Measurements from ENCODE around the gene SPEM2. TPM values are rescaled to one million over a fixed set of nuclear protein-coding genes. Genes with fewer than 3 reads are reported as not detected.

The SPEM2 gene
- total RNA-seq, result not detected

DNA sequence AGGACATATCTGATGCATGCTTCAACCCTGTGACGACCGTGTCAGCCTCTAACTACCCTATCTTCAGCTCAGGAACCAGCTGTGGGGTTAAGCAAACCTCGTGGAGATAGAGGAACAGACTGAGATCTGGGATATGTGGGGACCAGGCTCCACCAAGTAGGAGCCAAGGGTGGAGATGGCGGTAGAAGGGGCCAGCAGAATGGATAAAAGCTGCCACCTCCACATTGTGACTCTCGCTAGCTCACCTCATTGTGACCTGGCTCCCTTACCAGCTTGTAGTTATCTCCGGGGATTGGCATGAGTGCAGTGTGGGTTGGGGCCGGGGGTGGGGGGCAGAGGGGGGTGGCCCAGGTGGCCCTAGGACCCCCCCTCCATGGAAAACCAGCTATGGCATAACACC lies at the start of gene SPEM2:
SPEM2 (plus strand) TSS at position 301 of the 400 bp plus-strand sequence; CDS start at position 374, 73 bp downstream.
- POLR2A ChIA-PET, result interaction anchor here (0.9 kb wide), 1 partner anchor 16 kb away, joined by 4 read pairs; no protein-coding TSS in a partner anchor
- CTCF ChIA-PET, result no interaction called here
- Mint-ChIP-seq H3K4me1 (no peaks in the 10 kb centered on the region), H3K9me3 (no peaks in the 10 kb centered on the region), H3K27ac (no peak within 1 kb of the TSS), H3K4me3 (no peak within 1 kb of the TSS), H3K27me3 (peaks cover 1% of the 10 kb centered on the region), H3K36me3 (ENCODE audit: low read depth) (no peaks in the 10 kb centered on the region)
- DNase-seq, result no peak

DNA sequence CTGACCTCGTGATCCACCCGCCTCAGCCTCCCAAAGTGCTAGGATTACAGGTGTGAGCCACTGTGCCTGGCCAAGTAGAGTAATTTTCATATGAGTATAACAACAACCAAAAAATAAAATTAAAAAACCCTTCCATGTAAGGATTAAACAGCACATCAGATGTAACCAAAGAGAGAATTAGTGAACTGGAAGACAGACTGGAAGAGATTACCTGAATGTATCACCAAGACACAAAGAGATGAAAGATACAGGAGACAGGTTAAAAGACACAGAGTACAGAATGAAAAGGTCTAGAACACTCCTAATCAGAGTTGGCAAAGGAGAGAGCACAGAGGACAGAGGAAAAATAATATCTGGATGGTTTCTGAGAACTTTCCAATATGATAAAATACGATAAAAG lies 46.3 kb upstream of the SPEM2 start:
- Mint-ChIP-seq H3K36me3 (ENCODE audit: low read depth) (no peaks in the 10 kb centered on the region), H3K4me3 (no peak overlapping the region), H3K4me1 (peaks cover 4% of the 10 kb centered on the region), H3K9me3 (peaks cover 5% of the 10 kb centered on the region), H3K27ac (no peak overlapping the region), H3K27me3 (peaks cover 40% of the 10 kb centered on the region)
- ChIA-PET POLR2A (no interaction called here), CTCF (interaction anchor here (0.7 kb wide), 1 partner anchor 714 kb away, joined by 3 read pairs; no protein-coding TSS in a partner anchor)
- DNase-seq, result no peak

DNA sequence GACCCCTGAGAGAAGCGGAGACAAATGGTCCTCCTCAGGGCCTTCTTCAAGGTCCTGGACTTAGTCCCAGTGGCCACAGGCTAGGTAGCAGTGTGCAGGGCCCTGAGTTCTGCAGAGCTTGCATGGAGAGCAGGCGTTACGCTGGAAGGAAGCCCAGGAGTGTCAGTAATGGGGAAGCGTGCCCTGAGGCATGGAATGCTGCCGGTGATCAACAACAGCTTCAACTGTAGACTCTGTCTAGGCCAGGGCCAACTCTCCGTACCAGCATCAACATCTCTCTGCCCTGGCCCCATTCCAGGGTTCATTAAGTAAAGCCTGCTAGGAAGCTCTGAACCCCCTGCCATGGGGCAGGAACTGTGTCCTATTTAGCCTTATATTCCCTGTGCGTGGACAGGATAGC lies 45.1 kb upstream of the SPEM2 start:
- Mint-ChIP-seq H3K36me3 (ENCODE audit: low read depth) (no peaks in the 10 kb centered on the region), H3K27me3 (peaks cover 40% of the 10 kb centered on the region), H3K4me1 (peaks cover 9% of the 10 kb centered on the region), H3K4me3 (no peak overlapping the region), H3K9me3 (peaks cover 5% of the 10 kb centered on the region), H3K27ac (no peak overlapping the region)
- no peak for DNase-seq
- ChIA-PET POLR2A (interaction anchor here (1.2 kb wide), 1 partner anchor 60 kb away, joined by 5 read pairs; no protein-coding TSS in a partner anchor), CTCF (no interaction called here)

DNA sequence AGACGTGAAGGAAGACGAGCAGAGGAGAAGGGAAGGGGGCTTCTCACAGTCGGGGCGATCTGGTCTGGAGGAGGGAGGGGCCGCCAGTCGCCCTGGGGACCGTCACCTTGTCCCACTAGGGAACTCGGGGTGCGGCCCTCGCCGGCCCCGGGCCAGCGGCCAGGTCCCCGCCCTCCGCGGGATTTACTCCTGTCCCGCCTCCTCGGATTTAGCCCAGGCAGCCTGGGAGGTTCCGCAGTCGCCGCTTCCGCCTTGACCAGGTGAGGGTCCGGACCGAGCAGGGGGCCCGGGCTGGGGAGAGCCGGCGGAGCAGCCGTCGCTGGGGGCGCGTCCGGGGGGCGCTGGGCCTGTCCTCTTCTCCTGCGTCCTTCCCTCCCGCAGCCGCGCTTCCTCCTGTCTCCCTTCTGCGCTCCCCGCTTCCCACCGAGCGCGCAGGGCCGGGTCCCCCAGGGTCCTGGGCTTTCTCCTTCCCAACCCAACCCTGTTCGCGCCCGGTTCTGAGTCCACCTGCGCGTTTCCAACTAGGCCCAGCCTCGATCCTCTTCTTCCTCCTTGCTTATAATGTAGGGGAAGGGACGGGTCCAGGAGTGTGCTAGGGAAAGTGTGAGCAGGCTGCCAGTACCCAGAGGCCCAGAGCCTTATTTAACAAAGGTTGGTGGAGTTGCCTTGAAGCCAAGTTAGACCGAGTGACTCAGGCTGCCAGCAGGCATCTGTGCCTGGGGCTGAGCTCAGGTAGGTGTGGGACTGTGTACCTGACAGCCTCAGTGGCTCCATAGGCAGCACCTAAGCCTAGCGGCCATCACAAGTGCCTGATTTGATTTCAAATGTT lies 44.3 kb upstream of the SPEM2 start, which contains the start of gene TNK1:
TNK1 (plus strand) TSS at position 235 of the 829 bp plus-strand sequence. CDS start 1,838 bp downstream, outside the sequence.
- peaks cover 9% of the 10 kb centered on the region for H3K4me1 Mint-ChIP-seq
- H3K9me3 Mint-ChIP-seq, result peaks cover 5% of the 10 kb centered on the region
- H3K27me3 Mint-ChIP-seq, result peaks cover 40% of the 10 kb centered on the region
- ChIA-PET POLR2A (interaction anchor here (1.2 to 1.8 kb wide), 2 partner anchors 8 to 59 kb away, joined by 5 read pairs; no protein-coding TSS in a partner anchor), CTCF (no interaction called here)
- no peak within 1 kb of the TSS for H3K27ac Mint-ChIP-seq
- no peaks in the 10 kb centered on the region for H3K36me3 Mint-ChIP-seq (ENCODE audit: low read depth)
- no peak within 1 kb of the TSS for H3K4me3 Mint-ChIP-seq
- no peak for DNase-seq

GRCh38 chr17:7382901-7383300 lies 42.5 kb upstream of the SPEM2 start:
- ChIA-PET CTCF (no interaction called here), POLR2A (interaction anchor here (0.8 to 3.7 kb wide), 8 partner anchors 9 to 125 kb away, joined by 3 to 16 read pairs (median 3); partner anchors contain the start of genes PLSCR3 and TMEM256)
- peak overlapping the region; percentile 7 for H3K4me3 Mint-ChIP-seq
- no peak overlapping the region for H3K27ac Mint-ChIP-seq
- H3K4me1 Mint-ChIP-seq, result peaks cover 9% of the 10 kb centered on the region
- peaks cover 5% of the 10 kb centered on the region for H3K9me3 Mint-ChIP-seq
- DNase-seq, result no peak
- H3K27me3 Mint-ChIP-seq, result peaks cover 33% of the 10 kb centered on the region
- peaks cover 8% of the 10 kb centered on the region for H3K36me3 Mint-ChIP-seq (ENCODE audit: low read depth)

DNA sequence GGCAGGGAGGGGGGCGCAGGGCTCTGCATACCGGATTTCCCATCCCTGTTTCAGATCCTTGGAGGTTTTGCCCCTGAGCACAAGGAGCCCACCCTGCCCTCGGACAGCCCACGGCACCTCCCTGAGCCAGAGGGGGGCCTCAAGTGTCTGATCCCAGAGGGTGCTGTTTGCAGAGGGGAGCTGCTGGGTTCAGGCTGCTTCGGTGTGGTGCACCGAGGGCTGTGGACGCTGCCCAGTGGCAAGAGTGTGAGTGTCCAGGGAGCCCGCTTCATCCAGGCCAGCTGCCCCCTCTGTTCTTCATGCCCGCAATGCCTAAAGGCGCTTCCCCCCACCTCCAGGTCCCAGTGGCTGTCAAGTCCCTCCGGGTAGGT lies 42.1 kb upstream of the SPEM2 start:
- H3K4me3 Mint-ChIP-seq, result no peak overlapping the region
- POLR2A ChIA-PET, result interaction anchor here (0.6 to 3.7 kb wide), 7 partner anchors 10 to 125 kb away, joined by 3 to 16 read pairs (median 5); partner anchors contain the start of genes PLSCR3, TMEM102 and TMEM256

GRCh38 chr17:7383742-7384488 lies 41.5 kb upstream of the SPEM2 start:
- Mint-ChIP-seq H3K27me3 (peaks cover 33% of the 10 kb centered on the region), H3K9me3 (peaks cover 5% of the 10 kb centered on the region), H3K4me3 (peak overlapping the region; percentile 68), H3K4me1 (peaks cover 9% of the 10 kb centered on the region), H3K27ac (no peak overlapping the region), H3K36me3 (ENCODE audit: low read depth) (peaks cover 8% of the 10 kb centered on the region)
- CTCF ChIA-PET, result interaction anchor here (1.1 to 2.2 kb wide), 2 partner anchors 28 to 53 kb away, joined by 4 to 8 read pairs; no protein-coding TSS in a partner anchor
- POLR2A ChIA-PET, result interaction anchor here (0.6 to 3.7 kb wide), 9 partner anchors 10 to 177 kb away, joined by 3 to 16 read pairs (median 5); partner anchors contain the start of genes ACAP1, PLSCR3, TMEM102 and TMEM256
- peak; percentile 82 for DNase-seq

More for the DNA sequence above, 42.1 kb upstream of the SPEM2 start:
- Mint-ChIP-seq H3K27me3 (peaks cover 33% of the 10 kb centered on the region), H3K9me3 (peaks cover 5% of the 10 kb centered on the region), H3K36me3 (ENCODE audit: low read depth) (peaks cover 8% of the 10 kb centered on the region), H3K4me1 (peaks cover 9% of the 10 kb centered on the region), H3K27ac (no peak overlapping the region)
- CTCF ChIA-PET, result no interaction called here
- no peak for DNase-seq

DNA sequence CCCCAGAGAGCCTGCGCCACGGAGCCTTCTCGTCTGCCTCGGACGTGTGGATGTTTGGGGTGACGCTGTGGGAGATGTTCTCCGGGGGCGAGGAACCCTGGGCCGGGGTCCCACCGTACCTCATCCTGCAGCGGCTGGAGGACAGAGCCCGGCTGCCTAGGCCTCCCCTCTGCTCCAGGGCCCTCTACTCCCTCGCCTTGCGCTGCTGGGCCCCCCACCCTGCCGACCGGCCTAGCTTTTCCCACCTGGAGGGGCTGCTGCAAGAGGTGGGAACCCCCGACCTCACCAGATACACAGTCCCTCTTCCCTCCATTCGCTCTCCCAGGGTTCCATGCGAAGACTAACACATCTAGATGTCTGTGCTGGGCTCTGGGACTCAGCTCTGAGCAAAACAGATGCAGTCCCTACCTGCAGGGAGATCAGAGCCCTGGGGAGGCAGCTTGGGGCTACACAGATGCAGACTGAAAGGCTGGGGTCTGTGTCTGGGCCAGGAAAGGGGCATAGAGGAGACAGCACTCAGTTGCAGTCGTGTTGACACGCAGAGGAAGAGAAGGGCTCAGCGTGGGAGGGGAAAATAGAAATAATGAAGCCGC lies 40.8 kb upstream of the SPEM2 start:
- Mint-ChIP-seq H3K27me3 (peaks cover 27% of the 10 kb centered on the region), H3K4me3 (peak overlapping the region; percentile 68), H3K36me3 (ENCODE audit: low read depth) (peaks cover 14% of the 10 kb centered on the region), H3K4me1 (peaks cover 9% of the 10 kb centered on the region), H3K27ac (peak overlapping the region; percentile 40), H3K9me3 (no peaks in the 10 kb centered on the region)
- ChIA-PET POLR2A (interaction anchor here (1.1 to 3.7 kb wide), 7 partner anchors 9 to 176 kb away, joined by 3 to 16 read pairs (median 6); partner anchors contain the start of genes ACAP1, PLSCR3, TMEM102 and TMEM256), CTCF (interaction anchor here (1.1 to 2.2 kb wide), 2 partner anchors 29 to 52 kb away, joined by 4 to 8 read pairs; no protein-coding TSS in a partner anchor)
- DNase-seq, result no peak

GRCh38 chr17:7388856-7389255 lies 36.6 kb upstream of the SPEM2 start:
- no peak for DNase-seq
- POLR2A ChIA-PET, result interaction anchor here (1.1 to 1.3 kb wide), 2 partner anchors 12 to 15 kb away, joined by 3 to 6 read pairs; partner anchors contain the start of gene TMEM256
- Mint-ChIP-seq H3K4me1 (peaks cover 34% of the 10 kb centered on the region), H3K36me3 (ENCODE audit: low read depth) (peaks cover 51% of the 10 kb centered on the region), H3K27me3 (no peaks in the 10 kb centered on the region), H3K4me3 (no peak overlapping the region), H3K9me3 (no peaks in the 10 kb centered on the region), H3K27ac (no peak overlapping the region)
- CTCF ChIA-PET, result no interaction called here

- H3K27me3 Mint-ChIP-seq, result no peaks in the 10 kb centered on the region
- POLR2A ChIA-PET, result interaction anchor here (1.3 to 1.4 kb wide), 3 partner anchors 9 to 23 kb away, joined by 3 to 6 read pairs (median 3); partner anchors contain the start of gene TMEM256
- H3K36me3 Mint-ChIP-seq (ENCODE audit: low read depth), result peaks cover 53% of the 10 kb centered on the region
- no peak overlapping the region for H3K4me3 Mint-ChIP-seq
- H3K9me3 Mint-ChIP-seq, result no peaks in the 10 kb centered on the region
- H3K4me1 Mint-ChIP-seq, result peaks cover 34% of the 10 kb centered on the region
- DNase-seq, result no peak
- CTCF ChIA-PET, result interaction anchor here (1.7 kb wide), 1 partner anchor 34 kb away, joined by 5 read pairs; no protein-coding TSS in a partner anchor
- H3K27ac Mint-ChIP-seq, result no peak overlapping the region
These were observed 35.2 kb upstream of the SPEM2 start for GRCh38 chr17:7389924-7390910.

- H3K27ac Mint-ChIP-seq, result peak overlapping the region; percentile 52
- peak overlapping the region; percentile 24 for H3K4me3 Mint-ChIP-seq
- no peaks in the 10 kb centered on the region for H3K9me3 Mint-ChIP-seq
- DNase-seq, result no peak
- CTCF ChIA-PET, result no interaction called here
- peaks cover 37% of the 10 kb centered on the region for H3K4me1 Mint-ChIP-seq
- H3K36me3 Mint-ChIP-seq (ENCODE audit: low read depth), result peaks cover 53% of the 10 kb centered on the region
- H3K27me3 Mint-ChIP-seq, result no peaks in the 10 kb centered on the region
- POLR2A ChIA-PET, result interaction anchor here (1.3 to 1.4 kb wide), 2 partner anchors 8 to 22 kb away, joined by 3 read pairs; no protein-coding TSS in a partner anchor
These were observed 34.1 kb upstream of the SPEM2 start for GRCh38 chr17:7391307-7391706.
